Ectodermal cell (in vitro differentiated cells): ENCODE results near the gene ITGA3.
A peak's percentile ranks its signal among the peaks of the same experiment; 100 is the strongest.

Source experiments
- H3K27ac ChIP-seq: 2 replicates; pipeline ENCODE4 v1.7.0; 2013; ENCODE audit warnings: mild to moderate bottlenecking, low read depth, low read length; ENCODE audit not compliant: insufficient read depth, poor library complexity, severe bottlenecking
- H3K27me3 ChIP-seq: 2 replicates; pipeline ENCODE4 v1.7.0; 2013; ENCODE audit warnings: mild to moderate bottlenecking, low read length; ENCODE audit not compliant: insufficient read depth, control insufficient read depth, poor library complexity, severe bottlenecking
- H3K36me3 ChIP-seq: one replicate; pipeline ENCODE4 v1.7.0; 2013; ENCODE audit warnings: low read length; ENCODE audit not compliant: control insufficient read depth, insufficient read depth
- H3K4me1 ChIP-seq: one replicate; pipeline ENCODE4 v1.7.0; 2013; ENCODE audit warnings: low read length; ENCODE audit not compliant: control insufficient read depth, insufficient read depth
- H3K4me3 ChIP-seq: 2 replicates; pipeline ENCODE4 v1.7.0; 2013; ENCODE audit warnings: low read depth, low read length, control low read depth; ENCODE audit not compliant: insufficient read depth
- H3K9me3 ChIP-seq: 2 replicates; pipeline ENCODE4 v1.7.0; 2013; ENCODE audit warnings: mild to moderate bottlenecking, low read length, moderate library complexity; ENCODE audit not compliant: control insufficient read depth
- WGBS, 2 experiments: methylation state at CpG; one replicate each; pipeline ENCODE4 v1.1.7; 2013; ENCODE audit warnings: missing lambda C conversion rate in 2 of 2; 5-methylcytosine and 5-hydroxymethylcytosine counted together

ITGA3 gene

DNA sequence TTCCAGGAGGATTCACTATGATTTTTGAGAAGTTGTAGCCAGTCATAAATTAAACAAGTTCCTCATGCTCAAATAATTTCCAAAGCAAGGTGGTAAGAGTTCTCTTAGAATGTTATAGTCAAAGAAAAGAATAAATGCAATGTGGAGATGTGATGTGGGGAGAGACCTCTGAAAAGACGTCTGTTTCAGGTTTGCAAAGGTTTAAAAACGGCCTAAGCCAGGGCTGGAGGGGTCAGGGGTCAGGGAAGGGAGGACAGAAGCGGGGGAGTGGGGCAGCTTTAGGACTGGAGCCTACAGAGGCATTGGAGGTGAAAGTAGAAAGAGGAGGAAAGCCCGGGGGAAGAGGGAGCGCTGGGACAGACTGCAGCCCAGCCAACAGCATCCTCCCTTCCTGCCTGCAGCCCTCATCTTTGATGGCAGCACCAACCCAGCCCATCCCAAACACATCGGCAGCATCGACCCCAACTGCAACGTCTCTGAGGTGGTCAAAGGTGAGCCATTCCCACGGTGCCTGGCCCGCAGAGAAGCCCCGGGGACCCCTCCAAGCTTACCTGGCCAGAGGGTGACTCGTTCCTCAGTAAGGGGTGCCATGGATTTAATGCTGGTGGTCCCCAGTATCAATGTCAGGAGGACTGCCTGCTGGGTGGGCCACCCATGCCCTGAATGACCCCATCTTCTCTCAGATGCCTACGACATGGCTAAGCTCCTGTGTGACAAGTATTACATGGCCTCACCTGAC lies 50.7 kb downstream of the ITGA3 start:
- Histone ChIP-seq H3K27ac (no peak overlapping the region), H3K27me3 (no peaks in the 10 kb centered on the region), H3K9me3 (no peaks in the 10 kb centered on the region), H3K36me3 (no peaks in the 10 kb centered on the region), H3K4me1 (peaks cover 17% of the 10 kb centered on the region), H3K4me3 (no peak overlapping the region)
- whole genome bisulfite sequencing, 2 experiments, result 76 to 80% methylated on average over 13 of the region's 13 CpGs

DNA sequence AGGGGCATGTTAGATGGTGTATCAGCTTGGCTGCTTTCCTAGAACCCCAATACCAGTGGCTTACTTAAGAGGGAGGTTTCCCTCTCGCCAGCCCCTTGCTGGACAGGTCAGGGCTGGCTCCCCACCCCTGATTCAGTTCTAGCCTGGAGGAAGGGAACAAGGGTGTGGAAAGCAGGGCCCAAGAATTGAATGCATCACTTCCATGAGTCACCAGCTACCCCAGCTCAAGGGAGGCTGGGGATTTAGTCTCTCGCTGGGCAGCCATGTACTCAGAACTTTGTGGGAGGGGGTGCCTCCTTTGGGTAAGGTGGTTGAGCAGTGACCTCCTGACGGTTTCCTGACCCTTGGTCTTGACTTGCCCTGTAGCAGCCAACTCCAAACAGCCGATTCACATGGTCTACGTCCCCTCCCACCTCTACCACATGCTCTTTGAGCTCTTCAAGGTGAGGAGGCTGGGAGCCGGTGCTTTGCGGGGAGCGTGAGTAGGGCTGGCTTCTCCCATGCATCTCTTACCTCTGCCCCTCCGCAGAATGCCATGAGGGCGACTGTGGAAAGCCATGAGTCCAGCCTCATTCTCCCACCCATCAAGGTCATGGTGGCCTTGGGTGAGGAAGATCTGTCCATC lies 52.0 kb downstream of the ITGA3 start:
- H3K4me3 ChIP-seq, result no peak overlapping the region
- no peaks in the 10 kb centered on the region for H3K36me3 ChIP-seq
- peaks cover 17% of the 10 kb centered on the region for H3K4me1 ChIP-seq
- H3K27ac ChIP-seq, result no peak overlapping the region
- WGBS, 2 experiments, result 90 to 92% methylated on average over 10 of the region's 10 CpGs
- H3K27me3 ChIP-seq, result no peaks in the 10 kb centered on the region
- no peaks in the 10 kb centered on the region for H3K9me3 ChIP-seq

DNA sequence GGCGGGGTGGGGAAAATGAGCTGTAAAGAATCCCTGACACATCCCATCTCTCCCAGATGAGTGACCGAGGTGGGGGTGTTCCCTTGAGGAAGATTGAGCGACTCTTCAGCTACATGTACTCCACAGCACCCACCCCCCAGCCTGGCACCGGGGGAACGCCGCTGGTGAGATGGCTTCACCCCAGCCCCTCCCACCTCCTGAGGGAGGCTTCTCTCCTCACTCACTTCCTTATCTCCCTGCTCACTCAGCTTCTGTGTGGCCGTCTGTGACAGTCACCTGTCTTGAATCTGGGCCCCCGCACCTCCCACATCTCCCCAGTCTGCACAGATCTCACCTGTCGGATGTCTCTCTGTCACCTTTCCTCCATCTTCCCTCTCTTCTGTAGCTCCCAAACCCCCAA lies 52.6 kb downstream of the ITGA3 start:
- H3K4me3 ChIP-seq, result no peak overlapping the region
- no peaks in the 10 kb centered on the region for H3K27me3 ChIP-seq
- no peaks in the 10 kb centered on the region for H3K36me3 ChIP-seq
- H3K27ac ChIP-seq, result no peak overlapping the region
- WGBS, 2 experiments, result 91 to 92% methylated on average over 9 of the region's 9 CpGs
- peaks cover 18% of the 10 kb centered on the region for H3K4me1 ChIP-seq
- H3K9me3 ChIP-seq, result no peaks in the 10 kb centered on the region

DNA sequence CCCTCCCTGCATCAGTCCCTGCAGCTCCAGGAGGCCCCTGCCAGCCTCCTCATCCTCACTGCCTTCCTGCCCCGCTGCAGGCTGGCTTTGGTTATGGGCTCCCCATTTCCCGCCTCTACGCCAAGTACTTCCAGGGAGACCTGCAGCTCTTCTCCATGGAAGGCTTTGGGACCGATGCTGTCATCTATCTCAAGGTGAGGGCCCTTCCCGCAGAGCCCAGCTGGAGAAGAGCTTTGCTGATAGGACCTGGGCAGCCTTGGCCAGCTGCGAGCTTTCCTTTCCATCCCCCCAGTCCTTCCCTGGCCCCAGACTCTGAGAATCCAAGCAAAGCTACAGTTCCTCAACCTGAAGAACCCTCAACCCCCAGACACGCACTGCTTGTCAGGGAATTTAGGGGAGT lies 53.3 kb downstream of the ITGA3 start:
- 95% methylated on average over 7 of the region's 7 CpGs for WGBS, 2 experiments
- no peaks in the 10 kb centered on the region for H3K9me3 ChIP-seq
- no peaks in the 10 kb centered on the region for H3K36me3 ChIP-seq
- H3K4me1 ChIP-seq, result peaks cover 18% of the 10 kb centered on the region
- H3K27ac ChIP-seq, result no peak overlapping the region
- H3K4me3 ChIP-seq, result no peak overlapping the region
- no peaks in the 10 kb centered on the region for H3K27me3 ChIP-seq

GRCh38 chr17:50109785-50110184 lies 53.9 kb downstream of the ITGA3 start:
- H3K36me3 ChIP-seq, result no peaks in the 10 kb centered on the region
- H3K4me3 ChIP-seq, result no peak overlapping the region
- WGBS, 2 experiments, result 93 to 94% methylated on average over 19 of the region's 19 CpGs
- H3K27me3 ChIP-seq, result no peaks in the 10 kb centered on the region
- peaks cover 18% of the 10 kb centered on the region for H3K4me1 ChIP-seq
- no peak overlapping the region for H3K27ac ChIP-seq
- H3K9me3 ChIP-seq, result no peaks in the 10 kb centered on the region

DNA sequence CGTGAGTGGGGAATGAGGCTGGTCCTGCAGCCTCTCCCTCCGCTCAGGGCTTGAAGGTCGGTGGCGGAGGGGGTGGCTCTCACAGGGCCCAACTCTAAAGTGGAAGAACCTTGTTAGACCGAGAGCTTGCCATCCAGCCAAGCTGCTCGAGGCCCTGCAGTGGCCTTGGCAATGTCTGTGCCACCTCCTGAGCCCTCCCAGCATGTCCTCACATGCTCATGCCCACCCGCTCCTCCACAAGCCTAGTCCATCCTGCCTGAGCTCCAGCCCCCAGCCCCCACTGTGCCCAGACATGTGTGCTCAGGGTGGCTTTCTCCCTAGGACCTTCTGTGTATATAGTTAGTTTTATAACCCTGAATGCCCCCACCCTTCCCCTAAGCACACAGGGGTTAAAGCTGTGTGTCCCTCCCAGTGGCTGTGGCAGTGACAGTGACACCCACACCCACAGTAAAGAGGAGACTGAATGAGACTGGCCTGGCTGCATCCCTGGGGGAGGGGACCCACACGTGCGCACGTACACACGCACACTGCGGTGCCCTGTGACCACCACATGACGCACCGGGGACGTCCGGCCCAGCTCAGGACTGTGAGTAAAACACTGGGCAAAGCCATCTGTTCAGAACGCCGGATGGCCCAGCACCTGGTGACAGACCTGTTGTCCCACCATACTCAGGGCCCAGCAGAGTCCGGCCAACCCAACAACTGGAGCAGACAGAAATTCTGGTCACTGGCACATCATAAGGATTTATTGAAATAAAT lies 54.9 kb downstream of the ITGA3 start:
- H3K4me3 ChIP-seq, result no peak overlapping the region
- no peaks in the 10 kb centered on the region for H3K9me3 ChIP-seq

GRCh38 chr17:50111673-50112655 lies 56.1 kb downstream of the ITGA3 start:
- peaks cover 5% of the 10 kb centered on the region for H3K27me3 ChIP-seq
- H3K9me3 ChIP-seq, result no peaks in the 10 kb centered on the region
- H3K4me3 ChIP-seq, result no peak overlapping the region
- H3K36me3 ChIP-seq, result no peaks in the 10 kb centered on the region
- 57 to 60% methylated on average over 14 of the region's 14 CpGs for WGBS, 2 experiments
- H3K4me1 ChIP-seq, result peaks cover 23% of the 10 kb centered on the region
- H3K27ac ChIP-seq, result peak overlapping the region; percentile 30

More for the DNA sequence above, 54.9 kb downstream of the ITGA3 start:
- Histone ChIP-seq H3K36me3 (no peaks in the 10 kb centered on the region), H3K27me3 (no peaks in the 10 kb centered on the region), H3K4me1 (peaks cover 18% of the 10 kb centered on the region), H3K27ac (peak overlapping the region; percentile 38)
- 94% methylated on average over 19 of the region's 19 CpGs for WGBS, 2 experiments

DNA sequence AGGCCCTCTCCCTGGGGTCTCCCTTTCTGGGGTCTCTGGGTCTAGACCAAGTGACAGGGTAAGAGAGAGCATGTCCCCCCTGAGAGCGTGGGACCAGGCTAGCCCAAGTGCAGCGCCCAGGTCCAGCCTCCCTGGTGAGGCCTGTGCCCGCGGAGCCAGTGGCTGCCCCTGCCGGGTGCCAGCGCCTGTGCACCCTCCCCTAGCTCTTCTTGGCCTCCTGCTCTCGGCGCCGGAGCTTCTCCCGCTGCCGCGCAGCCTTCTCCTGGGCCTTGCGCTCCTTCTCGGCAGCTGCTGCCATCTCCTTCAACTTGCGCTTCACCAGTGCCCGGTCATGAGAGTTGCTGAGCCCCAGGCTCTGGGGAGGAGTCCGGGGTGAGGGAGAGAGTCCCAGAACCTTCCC lies 56.8 kb downstream of the ITGA3 start:
- no peak overlapping the region for H3K27ac ChIP-seq
- H3K4me3 ChIP-seq, result no peak overlapping the region
- peaks cover 29% of the 10 kb centered on the region for H3K4me1 ChIP-seq
- 92 to 95% methylated on average over 17 of the region's 17 CpGs for WGBS, 2 experiments
- H3K27me3 ChIP-seq, result peaks cover 12% of the 10 kb centered on the region
- no peaks in the 10 kb centered on the region for H3K36me3 ChIP-seq
- H3K9me3 ChIP-seq, result no peaks in the 10 kb centered on the region

GRCh38 chr17:50113624-50114320 lies 57.9 kb downstream of the ITGA3 start:
- no peak overlapping the region for H3K27ac ChIP-seq
- H3K4me1 ChIP-seq, result peaks cover 31% of the 10 kb centered on the region
- no peak overlapping the region for H3K4me3 ChIP-seq
- H3K36me3 ChIP-seq, result no peaks in the 10 kb centered on the region
- 92 to 94% methylated on average over 7 of the region's 7 CpGs for WGBS, 2 experiments
- no peaks in the 10 kb centered on the region for H3K9me3 ChIP-seq
- peaks cover 23% of the 10 kb centered on the region for H3K27me3 ChIP-seq
